Activated naive CD4-positive, alpha-beta T cell treated with anti-CD3 and anti-CD28 coated beads, Interleukin-2, amount 10 ng/mL, durations not matched to agents 7 days and 5 days (primary cell): ENCODE data around the gene BEST2.
"Not testable (repeated sequence)": the region's sequence is repeated elsewhere in the genome, so short reads cannot be mapped to it uniquely, and the experiment has no call there.

Experiments
- CTCF ChIA-PET: fragments of 350-600 bp; sonication (Branson Sonifier 250); formaldehyde crosslinking; loops from one replicate; lab custom pipeline; 2021; ENCODE audit warnings: antibody characterized with exemption; lab: Charles Lee
- DNase-seq: peaks from one replicate; pipeline ENCODE4 v3.0.0-alpha.2; 2020
- H3K27ac Mint-ChIP-seq: one replicate; pipeline ENCODE4 v1.8.0; 2021; ENCODE audit warnings: mild to moderate bottlenecking, moderate library complexity, mixed read lengths
- H3K27me3 Mint-ChIP-seq: one replicate; pipeline ENCODE4 v1.8.0; 2021; ENCODE audit warnings: mild to moderate bottlenecking, mixed read lengths
- H3K36me3 Mint-ChIP-seq: one replicate; pipeline ENCODE4 v1.8.0; 2021; ENCODE audit warnings: mixed read lengths
- H3K4me1 Mint-ChIP-seq: one replicate; pipeline ENCODE4 v1.8.0; 2021; ENCODE audit warnings: mixed read lengths
- H3K4me3 Mint-ChIP-seq: one replicate; pipeline ENCODE4 v1.8.0; 2021; ENCODE audit warnings: mild to moderate bottlenecking, moderate library complexity, mixed read lengths
- H3K9me3 Mint-ChIP-seq: one replicate; pipeline ENCODE4 v1.8.0; 2021; ENCODE audit warnings: mixed read lengths

Gene BEST2

GRCh38 chr19:12796146-12797071 lies 44.8 kb downstream of the BEST2 start:
- peak; percentile 83 for DNase-seq
- Mint-ChIP-seq H3K4me3 (peak overlapping the region; percentile 59), H3K27me3 (peaks cover 4% of the 10 kb centered on the region), H3K27ac (peak overlapping the region; percentile 93), H3K9me3 (no peaks in the 10 kb centered on the region), H3K4me1 (peaks cover 46% of the 10 kb centered on the region), H3K36me3 (peaks cover 19% of the 10 kb centered on the region)
- CTCF ChIA-PET = interaction anchor here (0.6 to 14.0 kb wide), 10 partner anchors 10 to 88 kb away, joined by 3 to 706 read pairs (median 4); partner anchors contain the start of genes HOOK2 and RNASEH2A

GRCh38 chr19:12797141-12797587 lies 45.6 kb downstream of the BEST2 start:
- Mint-ChIP-seq H3K9me3 (no peaks in the 10 kb centered on the region), H3K27me3 (peaks cover 4% of the 10 kb centered on the region), H3K36me3 (peaks cover 19% of the 10 kb centered on the region), H3K4me1 (peaks cover 48% of the 10 kb centered on the region), H3K27ac (peak overlapping the region; percentile 37), H3K4me3 (no peak overlapping the region)
- DNase-seq = no peak
- CTCF ChIA-PET = interaction anchor here (3.9 to 14.0 kb wide), 2 partner anchors 28 to 50 kb away, joined by 24 to 706 read pairs; partner anchors contain the start of gene HOOK2

- CTCF ChIA-PET = interaction anchor here (3.9 to 14.0 kb wide), 2 partner anchors 28 to 50 kb away, joined by 24 to 706 read pairs; partner anchors contain the start of gene HOOK2
- H3K27ac Mint-ChIP-seq, H3K9me3 Mint-ChIP-seq, H3K27me3 Mint-ChIP-seq, H3K4me3 Mint-ChIP-seq, DNase-seq: not testable (repeated sequence)
- Mint-ChIP-seq H3K4me1 (peaks cover 52% of the 10 kb centered on the region), H3K36me3 (peaks cover 16% of the 10 kb centered on the region)
These were observed 46.0 kb downstream of the BEST2 start for GRCh38 chr19:12797607-12798006.

GRCh38 chr19:12799742-12800465 lies 48.3 kb downstream of the BEST2 start:
- DNase-seq = no peak
- Mint-ChIP-seq H3K4me1 (peaks cover 44% of the 10 kb centered on the region), H3K9me3 (no peaks in the 10 kb centered on the region), H3K36me3 (peaks cover 11% of the 10 kb centered on the region), H3K27me3 (peaks cover 4% of the 10 kb centered on the region), H3K4me3 (peak overlapping the region; percentile 83), H3K27ac (no peak overlapping the region)
- CTCF ChIA-PET = interaction anchor here (0.7 to 14.0 kb wide), 5 partner anchors 11 to 48 kb away, joined by 3 to 706 read pairs (median 3); partner anchors contain the start of gene HOOK2

GRCh38 chr19:12800466-12800770 lies 48.8 kb downstream of the BEST2 start:
- H3K36me3 Mint-ChIP-seq = peaks cover 11% of the 10 kb centered on the region
- H3K27ac Mint-ChIP-seq = peak overlapping the region; percentile 47
- no peak for DNase-seq
- H3K9me3 Mint-ChIP-seq = no peaks in the 10 kb centered on the region
- H3K4me1 Mint-ChIP-seq = peaks cover 42% of the 10 kb centered on the region
- CTCF ChIA-PET = interaction anchor here (0.7 to 14.0 kb wide), 3 partner anchors 24 to 47 kb away, joined by 3 to 706 read pairs (median 3); partner anchors contain the start of gene HOOK2
- H3K27me3 Mint-ChIP-seq = peaks cover 4% of the 10 kb centered on the region
- H3K4me3 Mint-ChIP-seq = peak overlapping the region; percentile 83

GRCh38 chr19:12800923-12801465 lies 49.4 kb downstream of the BEST2 start:
- CTCF ChIA-PET = interaction anchor here (0.7 to 14.0 kb wide), 2 partner anchors 32 to 47 kb away, joined by 3 to 706 read pairs; partner anchors contain the start of gene HOOK2
- peaks cover 11% of the 10 kb centered on the region for H3K36me3 Mint-ChIP-seq
- H3K4me3 Mint-ChIP-seq = peak overlapping the region; percentile 83
- H3K27me3 Mint-ChIP-seq = peaks cover 4% of the 10 kb centered on the region
- DNase-seq = peak; percentile 40
- peaks cover 39% of the 10 kb centered on the region for H3K4me1 Mint-ChIP-seq
- no peaks in the 10 kb centered on the region for H3K9me3 Mint-ChIP-seq
- H3K27ac Mint-ChIP-seq = peak overlapping the region; percentile 73

- H3K27ac Mint-ChIP-seq = peak within 1 kb of the TSS; percentile 73
- CTCF ChIA-PET = interaction anchor here (1.2 to 14.0 kb wide), 6 partner anchors 15 to 164 kb away, joined by 3 to 706 read pairs (median 4); partner anchors contain the start of genes HOOK2 and RTBDN
- H3K4me3 Mint-ChIP-seq = peak within 1 kb of the TSS; percentile 83
- H3K4me1 Mint-ChIP-seq = peaks cover 39% of the 10 kb centered on the region
- peak; percentile 87 for DNase-seq
- H3K27me3 Mint-ChIP-seq = peaks cover 4% of the 10 kb centered on the region
- peaks cover 11% of the 10 kb centered on the region for H3K36me3 Mint-ChIP-seq
- no peaks in the 10 kb centered on the region for H3K9me3 Mint-ChIP-seq
These were observed 50.1 kb downstream of the BEST2 start, which contains the start of the genes PRDX2 and THSD8 for GRCh38 chr19:12801466-12802266. Gene PRDX2 (minus strand): TSS chr19:12801800. CDS start chr19:12801261, 539 bp downstream. Gene THSD8 (plus strand): TSS chr19:12802069. CDS start chr19:12802072, 3 bp downstream.

- H3K27me3 Mint-ChIP-seq = peaks cover 4% of the 10 kb centered on the region
- peaks cover 43% of the 10 kb centered on the region for H3K4me1 Mint-ChIP-seq
- peak overlapping the region; percentile 73 for H3K27ac Mint-ChIP-seq
- H3K36me3 Mint-ChIP-seq = peaks cover 11% of the 10 kb centered on the region
- H3K4me3 Mint-ChIP-seq = peak overlapping the region; percentile 83
- DNase-seq = no peak
- CTCF ChIA-PET = interaction anchor here (0.6 to 14.0 kb wide), 7 partner anchors 11 to 163 kb away, joined by 3 to 706 read pairs (median 4); partner anchors contain the start of genes HOOK2 and RTBDN
- no peaks in the 10 kb centered on the region for H3K9me3 Mint-ChIP-seq
These were observed 50.9 kb downstream of the BEST2 start for GRCh38 chr19:12802267-12803106.

- peaks cover 4% of the 10 kb centered on the region for H3K27me3 Mint-ChIP-seq
- peaks cover 47% of the 10 kb centered on the region for H3K4me1 Mint-ChIP-seq
- H3K36me3 Mint-ChIP-seq = peaks cover 13% of the 10 kb centered on the region
- CTCF ChIA-PET = interaction anchor here (14.0 kb wide), 1 partner anchor 35 kb away, joined by 706 read pairs; the partner anchor contains the start of gene HOOK2
- no peak overlapping the region for H3K27ac Mint-ChIP-seq
- no peaks in the 10 kb centered on the region for H3K9me3 Mint-ChIP-seq
- H3K4me3 Mint-ChIP-seq = no peak overlapping the region
- no peak for DNase-seq
These were observed 52.5 kb downstream of the BEST2 start for GRCh38 chr19:12804051-12804450.

- no peaks in the 10 kb centered on the region for H3K9me3 Mint-ChIP-seq
- CTCF ChIA-PET = interaction anchor here (0.8 to 1.6 kb wide), 6 partner anchors 10 to 49 kb away, joined by 3 to 4 read pairs (median 3); no protein-coding TSS in a partner anchor
- peaks cover 29% of the 10 kb centered on the region for H3K4me1 Mint-ChIP-seq
- peak within 1 kb of the TSS; percentile 94 for H3K4me3 Mint-ChIP-seq
- peaks cover 15% of the 10 kb centered on the region for H3K36me3 Mint-ChIP-seq
- peak within 1 kb of the TSS; percentile 88 for H3K27ac Mint-ChIP-seq
- H3K27me3 Mint-ChIP-seq = peaks cover 4% of the 10 kb centered on the region
- DNase-seq = peak; percentile 92
These were observed 54.9 kb downstream of the BEST2 start, which contains the start of gene RNASEH2A for GRCh38 chr19:12806242-12807081. Gene RNASEH2A (plus strand): TSS chr19:12806584. CDS start chr19:12806674, 90 bp downstream.
